Naive thymus-derived CD8-positive, alpha-beta T cell (primary cell): Measurements from ENCODE around the gene LRRC26. TPM values are rescaled to one million over a fixed set of nuclear protein-coding genes. Genes with fewer than 3 reads are reported as not detected.

ENCODE experiments used
- ATAC-seq, 2 donors: fragments of 150-1000 bp; cut with Tn5 transposase in 1 of 2; sonication (Bioruptor Pico), chemical (Tn5 transposase) in 1 of 2; 1 replicate in 1 of 2; 2 replicates in 1 of 2; pipeline ENCODE4 v1.10.0; 2021; ENCODE audit warnings: mild to moderate bottlenecking in 2 of 2, moderate library complexity in 2 of 2
- POLR2A ChIA-PET: fragments of 350-600 bp; sonication (Branson Sonifier 250); formaldehyde crosslinking; loops from one replicate; lab custom pipeline; 2021; ENCODE audit warnings: antibody characterized with exemption; lab: Charles Lee
- DNase-seq, 10 donors: peaks; one replicate each; pipeline versions ENCODE4 v3.0.0 to v3.0.0-alpha.2; 2020 to 2022
- H3K27ac Mint-ChIP-seq, 10 donors: one replicate each; pipeline ENCODE4 v1.8.0; 2020 to 2022; ENCODE audit warnings: mild to moderate bottlenecking in 10 of 10, mixed read lengths in 10 of 10, moderate library complexity in 4 of 10, inconsistent platforms in 1 of 10
- H3K27me3 Mint-ChIP-seq, 5 donors: one replicate each; pipeline ENCODE4 v1.8.0; 2021 to 2022; ENCODE audit warnings: mixed read lengths in 5 of 5
- H3K36me3 Mint-ChIP-seq, 3 donors: one replicate each; pipeline ENCODE4 v1.8.0; 2020 to 2022; ENCODE audit warnings: mixed read lengths in 3 of 3, mild to moderate bottlenecking in 2 of 3, inconsistent platforms in 1 of 3
- H3K4me1 Mint-ChIP-seq, 4 donors: one replicate each; pipeline ENCODE4 v1.8.0; 2021 to 2022; ENCODE audit warnings: mixed read lengths in 4 of 4
- H3K4me3 Mint-ChIP-seq, 10 donors: one replicate each; pipeline ENCODE4 v1.8.0; 2020 to 2022; ENCODE audit warnings: mild to moderate bottlenecking in 10 of 10, mixed read lengths in 10 of 10, moderate library complexity in 6 of 10, inconsistent platforms in 1 of 10
- H3K9me3 Mint-ChIP-seq, 9 donors: one replicate each; pipeline ENCODE4 v1.8.0; 2020 to 2022; ENCODE audit warnings: mixed read lengths in 9 of 9, mild to moderate bottlenecking in 3 of 9, inconsistent platforms in 1 of 9, moderate library complexity in 1 of 9
- polyA plus RNA-seq, 3 donors: library from polyadenylated mRNA; unstranded; fragments of 300-500 nt; fragmentation: Illumina TruSeq; gene quantifications; one replicate each; pipeline ENCODE4 v1.2.3, GENCODE V29; 2021
- total RNA-seq, 8 experiments: library from RNA in 2 of 8; stranded (reverse) in 2 of 8; gene quantifications; one replicate each; pipeline ENCODE4 v1.2.3 and lab custom pipeline; 2021 to 2026

The LRRC26 gene
- total and polyA plus RNA-seq, 5 experiments from 2014 or later, result not detected

GRCh38 chr9:137206602-137207001 is 36.8 kb upstream of the LRRC26 start:
- peaks cover 20 to 50% (median 39%) of the 10 kb centered on the region in 4 donors for H3K4me1 Mint-ChIP-seq
- H3K27ac Mint-ChIP-seq, result peak overlapping the region; percentile 74 to 97 (median 90)
- DNase-seq (no peak), ATAC-seq (no peak)
- H3K4me3 Mint-ChIP-seq, result peak overlapping the region; percentile 79 to 95 (median 92)
- no peaks in the 10 kb centered on the region for H3K9me3 Mint-ChIP-seq
- peaks cover 0 to 14% (median 0%) of the 10 kb centered on the region in 3 donors for H3K36me3 Mint-ChIP-seq
- no peaks in the 10 kb centered on the region for H3K27me3 Mint-ChIP-seq
- POLR2A ChIA-PET, result interaction anchor here (1.1 to 11.7 kb wide), 3 partner anchors 16 to 77 kb away, joined by 3 to 135 read pairs (median 85); partner anchors contain the start of genes ANAPC2, CYSRT1, RNF208 and SSNA1

GRCh38 chr9:137205126-137206069 is 35.5 kb upstream of the LRRC26 start, which contains the start of the genes NDOR1 and TMEM203:
Gene NDOR1 (plus strand): TSS chr9:137205700. CDS start chr9:137205778, 78 bp downstream.
Gene TMEM203 (minus strand): TSS chr9:137205648. CDS start chr9:137205414, 234 bp downstream.
- POLR2A ChIA-PET, result interaction anchor here (0.6 to 11.7 kb wide), 8 partner anchors 15 to 119 kb away, joined by 3 to 135 read pairs (median 6); partner anchors contain the start of genes ANAPC2, CYSRT1, MAN1B1 and RNF208
- peak within 1 kb of the TSS; percentile 75 to 97 (median 94) for H3K27ac Mint-ChIP-seq
- no peaks in the 10 kb centered on the region for H3K9me3 Mint-ChIP-seq
- H3K4me3 Mint-ChIP-seq, result peak within 1 kb of the TSS; percentile 86 to 95 (median 92)
- H3K27me3 Mint-ChIP-seq, result no peaks in the 10 kb centered on the region
- peaks cover 22 to 57% (median 47%) of the 10 kb centered on the region in 4 donors for H3K4me1 Mint-ChIP-seq
- DNase-seq, result peak; percentile 87 to 96 (median 92)
- peaks cover 0 to 14% (median 0%) of the 10 kb centered on the region in 3 donors for H3K36me3 Mint-ChIP-seq
- ATAC-seq, result peak; percentile 58 to 59

GRCh38 chr9:137204731-137205125 is 34.9 kb upstream of the LRRC26 start:
- ATAC-seq (no peak), DNase-seq (no peak)
- Mint-ChIP-seq H3K9me3 (no peaks in the 10 kb centered on the region), H3K4me3 (peak overlapping the region; percentile 86 to 95 (median 92)), H3K36me3 (peaks cover 0 to 14% (median 0%) of the 10 kb centered on the region in 3 donors), H3K4me1 (peaks cover 22 to 57% (median 47%) of the 10 kb centered on the region in 4 donors), H3K27ac (peak overlapping the region; percentile 75 to 97 (median 94)), H3K27me3 (no peaks in the 10 kb centered on the region)
- POLR2A ChIA-PET, result interaction anchor here (0.6 to 11.7 kb wide), 7 partner anchors 14 to 320 kb away, joined by 3 to 135 read pairs (median 5); partner anchors contain the start of genes ANAPC2, CYSRT1, MAN1B1 and RNF208

- POLR2A ChIA-PET, result interaction anchor here (0.7 to 11.7 kb wide), 6 partner anchors 12 to 156 kb away, joined by 3 to 135 read pairs (median 7); partner anchors contain the start of genes ANAPC2, CYSRT1, MAN1B1 and RNF208
- Mint-ChIP-seq H3K9me3 (no peaks in the 10 kb centered on the region), H3K4me3 (peak overlapping the region in 4 of 10 donors; percentile 4 to 54 (median 32)), H3K4me1 (peaks cover 22 to 59% (median 43%) of the 10 kb centered on the region in 4 donors), H3K36me3 (peaks cover 0 to 9% (median 0%) of the 10 kb centered on the region in 3 donors), H3K27me3 (no peaks in the 10 kb centered on the region), H3K27ac (no peak overlapping the region)
- DNase-seq (no peak), ATAC-seq (no peak)
Observed at GRCh38 chr9:137202966-137203365, 33.1 kb upstream of the LRRC26 start.

- Mint-ChIP-seq H3K4me3 (peak overlapping the region; percentile 76 to 92 (median 85)), H3K27me3 (no peaks in the 10 kb centered on the region), H3K27ac (peak overlapping the region; percentile 48 to 90 (median 80)), H3K36me3 (no peaks in the 10 kb centered on the region), H3K9me3 (no peaks in the 10 kb centered on the region), H3K4me1 (peaks cover 10 to 45% (median 29%) of the 10 kb centered on the region in 4 donors)
- POLR2A ChIA-PET, result interaction anchor here (0.6 to 11.7 kb wide), 19 partner anchors 11 to 1185 kb away, joined by 3 to 135 read pairs (median 4); partner anchors contain the start of genes ANAPC2, CYSRT1, GRIN1 and MAN1B1
- DNase-seq (no peak), ATAC-seq (no peak)
Observed at GRCh38 chr9:137201205-137201868, 31.5 kb upstream of the LRRC26 start.

GRCh38 chr9:137200311-137201204 is 30.7 kb upstream of the LRRC26 start, which contains the start of gene TPRN:
Gene TPRN (minus strand): TSS chr9:137200741. CDS start chr9:137200711, 30 bp downstream.
- Mint-ChIP-seq H3K27ac (peak within 1 kb of the TSS; percentile 48 to 90 (median 80)), H3K9me3 (no peaks in the 10 kb centered on the region), H3K4me1 (peaks cover 9 to 39% (median 22%) of the 10 kb centered on the region in 4 donors), H3K27me3 (no peaks in the 10 kb centered on the region), H3K4me3 (peak within 1 kb of the TSS; percentile 76 to 92 (median 85)), H3K36me3 (no peaks in the 10 kb centered on the region)
- peak; percentile 94 to 99 (median 98) for DNase-seq
- peak; percentile 93 to 95 for ATAC-seq
- POLR2A ChIA-PET, result interaction anchor here (0.6 to 11.7 kb wide), 18 partner anchors 10 to 1184 kb away, joined by 3 to 135 read pairs (median 4); partner anchors contain the start of genes ANAPC2, CYSRT1, GRIN1 and MAN1B1

- POLR2A ChIA-PET, result interaction anchor here (0.5 to 11.7 kb wide), 5 partner anchors 9 to 70 kb away, joined by 3 to 135 read pairs (median 5); partner anchors contain the start of genes ANAPC2, RNF208, SSNA1 and TUBB4B
- H3K36me3 Mint-ChIP-seq, result no peaks in the 10 kb centered on the region
- peak overlapping the region; percentile 60 to 86 (median 78) for H3K4me3 Mint-ChIP-seq
- H3K27me3 Mint-ChIP-seq, result no peaks in the 10 kb centered on the region
- ATAC-seq (no peak), DNase-seq (no peak)
- H3K27ac Mint-ChIP-seq, result peak overlapping the region in 2 of 10 donors; percentile 59 to 86
- peaks cover 7 to 36% (median 20%) of the 10 kb centered on the region in 4 donors for H3K4me1 Mint-ChIP-seq
- no peaks in the 10 kb centered on the region for H3K9me3 Mint-ChIP-seq
Observed at GRCh38 chr9:137199411-137200121, 29.7 kb upstream of the LRRC26 start.

GRCh38 chr9:137198902-137199283 is 29.0 kb upstream of the LRRC26 start:
- peaks cover 7 to 29% (median 15%) of the 10 kb centered on the region in 4 donors for H3K4me1 Mint-ChIP-seq
- no peak for DNase-seq
- H3K4me3 Mint-ChIP-seq, result peak overlapping the region in 4 of 10 donors; percentile 10 to 60 (median 28)
- H3K27ac Mint-ChIP-seq, result no peak overlapping the region
- H3K36me3 Mint-ChIP-seq, result no peaks in the 10 kb centered on the region
- no peak for ATAC-seq
- no peaks in the 10 kb centered on the region for H3K27me3 Mint-ChIP-seq
- no peaks in the 10 kb centered on the region for H3K9me3 Mint-ChIP-seq
- POLR2A ChIA-PET, result interaction anchor here (0.5 to 11.7 kb wide), 5 partner anchors 9 to 69 kb away, joined by 3 to 135 read pairs (median 5); partner anchors contain the start of genes ANAPC2, RNF208, SSNA1 and TUBB4B

- Mint-ChIP-seq H3K4me3 (peak overlapping the region in 6 of 10 donors; percentile 16 to 68 (median 41)), H3K27ac (peak overlapping the region in 2 of 10 donors; percentile 41 to 43), H3K36me3 (no peaks in the 10 kb centered on the region), H3K4me1 (peaks cover 7 to 23% (median 15%) of the 10 kb centered on the region in 4 donors), H3K27me3 (no peaks in the 10 kb centered on the region), H3K9me3 (no peaks in the 10 kb centered on the region)
- no peak for DNase-seq
- POLR2A ChIA-PET, result interaction anchor here (1.1 to 11.7 kb wide), 4 partner anchors 8 to 69 kb away, joined by 3 to 135 read pairs (median 6); partner anchors contain the start of genes ANAPC2, RNF208, SSNA1 and TUBB4B
- ATAC-seq, result no peak
Observed at GRCh38 chr9:137198051-137198901, 28.4 kb upstream of the LRRC26 start.
